GM12878 (cell line): Measurements from ENCODE around the gene GFRA1.

Experiments used
- ATF2 ChIP-seq: IDR thresholded peaks from 2 replicates; pipeline ENCODE4 v1.6.1; 2012; ENCODE audit warnings: low read length, inconsistent platforms
- CHD2 ChIP-seq: IDR thresholded peaks from 2 replicates; pipeline ENCODE4 v1.6.1; 2011; ENCODE audit warnings: low read depth, low read length, improper control_type of control experiment, borderline replicate concordance
- GABPA ChIP-seq: IDR thresholded peaks from 2 replicates; pipeline ENCODE4 v1.6.1; 2014; ENCODE audit warnings: antibody characterized with exemption, low read depth, mild to moderate bottlenecking, inconsistent platforms
- KDM1A ChIP-seq: fragments of 200-600 bp; sonication (generic); IDR thresholded peaks from 2 replicates; pipeline ENCODE4 v1.6.1; 2016; ENCODE audit warnings: borderline replicate concordance
- MXI1 ChIP-seq: fragments of 150-350 bp; IDR thresholded peaks from 2 replicates; pipeline ENCODE4 v1.6.1; 2011; ENCODE audit warnings: low read depth, mild to moderate bottlenecking, inconsistent platforms, low read length, improper control_type of control experiment
- SIN3A ChIP-seq: IDR thresholded peaks from 2 replicates; pipeline ENCODE4 v1.6.1; 2012; ENCODE audit warnings: low read depth, low read length, improper control_type of control experiment
- ZNF274 ChIP-seq: IDR thresholded peaks from one replicate; pipeline ENCODE4 v1.8.0; 2011; ENCODE audit not compliant: insufficient read length, insufficient read depth
- ZZZ3 ChIP-seq: IDR thresholded peaks from 2 replicates; pipeline ENCODE4 v1.6.1; 2011; ENCODE audit warnings: low read depth; ENCODE audit not compliant: control insufficient read depth, insufficient read length

GRCh38 chr10:116067825-116068224 lies 205.2 kb downstream of the GFRA1 start:
- TF ChIP-seq GABPA (no peak), SIN3A (no peak), ATF2 (no peak), MXI1 (no peak), KDM1A (no peak), ZZZ3 (no peak), ZNF274 (no peak), CHD2 (no peak)
